SK-N-SH (cell line): ENCODE data around the gene CLDN7. TPM values are rescaled to one million over a fixed set of nuclear protein-coding genes. Genes with fewer than 3 reads are reported as not detected.
A peak's percentile ranks its signal among the peaks of the same experiment; 100 is the strongest.

Experiments
- CTCF ChIA-PET: fragments of 300-600, 350-600 bp; formaldehyde crosslinking; extraction: SDS; loops from one replicate; lab custom pipeline; 2021; lab: Yijun Ruan, JAX
- POLR2A ChIA-PET: fragments of 350-600 bp; sonication (Branson Sonifier 250); formaldehyde crosslinking; extraction: SDS; loops from one replicate; lab custom pipeline; 2020; ENCODE audit warnings: antibody characterized with exemption, inconsistent platforms; lab: Yijun Ruan, JAX
- DNase-seq: peaks from one replicate; pipeline ENCODE4 v3.0.0; 2012
- H2AFZ ChIP-seq: fragments of 200-600 bp; sonication (generic); 2 replicates; pipeline ENCODE4 v1.8.1; 2016; ENCODE audit warnings: antibody characterized with exemption, mild to moderate bottlenecking, low read depth
- H3F3A ChIP-seq: fragments of 200-600 bp; sonication (generic); replicated peaks from 2 replicates; pipeline ENCODE3; 2016; ENCODE audit warnings: antibody characterized with exemption, mild to moderate bottlenecking; ENCODE audit not compliant: insufficient read depth
- H3K27ac ChIP-seq, 2 experiments: fragments of 200-500 bp in 1 of 2; fragments of 200-600 bp in 1 of 2; sonication (Bioruptor generic) in 1 of 2; sonication (generic), shearing (Covaris generic) in 1 of 2; 2 replicates each; pipeline versions ENCODE4 v1.5.1 to v1.6.1; 2014 to 2016; ENCODE audit warnings: low read depth in 2 of 2, inconsistent platforms in 1 of 2, low read length in 1 of 2, mild to moderate bottlenecking in 1 of 2, mixed read lengths in 1 of 2
- H3K27me3 ChIP-seq: fragments of 200-600 bp; sonication (generic), shearing (Covaris generic); 2 replicates; pipeline ENCODE4 v1.6.1; 2016; ENCODE audit warnings: mixed run types; ENCODE audit not compliant: insufficient read depth
- H3K36me3 ChIP-seq, 2 experiments: fragments of 200-500 bp in 1 of 2; fragments of 200-600 bp in 1 of 2; sonication (Bioruptor generic) in 1 of 2; sonication (generic) in 1 of 2; replicated peaks in 1 of 2; 2 replicates each; pipeline versions ENCODE3 to v1.5.1; 2014 to 2016; ENCODE audit warnings: low read length in 1 of 2, mild to moderate bottlenecking in 1 of 2; ENCODE audit not compliant: insufficient read depth in 2 of 2, control insufficient read depth in 1 of 2
- H3K4me1 ChIP-seq, 2 experiments: fragments of 200-500 bp in 1 of 2; fragments of 200-600 bp in 1 of 2; sonication (Bioruptor generic) in 1 of 2; sonication (generic), shearing (Covaris generic) in 1 of 2; 2 replicates each; pipeline versions ENCODE4 v1.5.1 to v1.6.1; 2014 to 2016; ENCODE audit warnings: low read depth in 1 of 2, low read length in 1 of 2, mixed run types in 1 of 2; ENCODE audit not compliant: insufficient read depth in 2 of 2, control insufficient read depth in 1 of 2
- H3K4me2 ChIP-seq: fragments of 200-600 bp; sonication (generic), shearing (Covaris generic); 2 replicates; pipeline ENCODE4 v1.6.1; 2017; ENCODE audit warnings: mixed run types
- H3K4me3 ChIP-seq, 2 experiments: fragments of 200-500 bp in 1 of 2; fragments of 200-600 bp in 1 of 2; sonication (Bioruptor generic) in 1 of 2; sonication (generic), shearing (Covaris generic) in 1 of 2; 2 replicates each; pipeline versions ENCODE4 v1.5.1 to v1.8.1; 2014 to 2016; ENCODE audit warnings: low read depth in 2 of 2, inconsistent platforms in 1 of 2, low read length in 1 of 2, mild to moderate bottlenecking in 1 of 2, mixed read lengths in 1 of 2, moderate library complexity in 1 of 2
- H3K79me2 ChIP-seq: fragments of 200-600 bp; sonication (generic); 2 replicates; pipeline ENCODE4 v1.8.1; 2017; ENCODE audit warnings: mild to moderate bottlenecking; ENCODE audit not compliant: insufficient read depth
- H3K9ac ChIP-seq: fragments of 200-600 bp; sonication (generic); 2 replicates; pipeline ENCODE4 v1.6.1; 2017; ENCODE audit warnings: mixed run types
- H3K9me2 ChIP-seq: fragments of 200-600 bp; sonication (generic); 2 replicates; pipeline ENCODE4 v1.6.1; 2017; ENCODE audit warnings: mixed run types
- H3K9me3 ChIP-seq: fragments of 200-600 bp; sonication (generic); 2 replicates; pipeline ENCODE4 v1.6.1; 2017; ENCODE audit warnings: mixed run types, mild to moderate bottlenecking, moderate library complexity
- H4K20me1 ChIP-seq: fragments of 200-600 bp; sonication (generic); 2 replicates; pipeline ENCODE4 v1.6.1; 2017; ENCODE audit warnings: mild to moderate bottlenecking, mixed run types; ENCODE audit not compliant: insufficient read depth
- EP300 ChIP-seq, 2 experiments: IDR thresholded peaks; 2 replicates each; pipeline versions ENCODE4 v1.4.0 to v1.6.1; 2012; ENCODE audit warnings: borderline replicate concordance in 1 of 2, low read depth in 1 of 2, low read length in 1 of 2
- FOSL2 ChIP-seq: IDR thresholded peaks from 2 replicates; pipeline ENCODE4 v1.4.0; 2012; ENCODE audit warnings: low read depth, mild to moderate bottlenecking, moderate library complexity, borderline replicate concordance
- GATA2 ChIP-seq: sonication (generic); formaldehyde crosslinking; IDR thresholded peaks from 2 replicates; pipeline ENCODE4 v1.5.0; 2020; ENCODE audit warnings: mild to moderate bottlenecking, missing genetic modification reagents
- YY1 ChIP-seq: IDR thresholded peaks from 2 replicates; pipeline ENCODE4 v1.4.0; 2012; ENCODE audit warnings: low read depth, mild to moderate bottlenecking
- WGBS: methylation state at CpG from one replicate; pipeline ENCODE4 v1.1.6; 2017; ENCODE audit warnings: low lambda C conversion rate; 5-methylcytosine and 5-hydroxymethylcytosine counted together
- polyA plus RNA-seq, 3 experiments: library from polyadenylated mRNA; depleted of rRNA; stranded (reverse); fragments of >200 nt; gene quantifications; 2 replicates each; pipeline ENCODE4 v1.2.3, GENCODE V29; 2012
- TF ChIP-seq, protein P1 (sequence below): IDR thresholded peaks from 2 replicates; pipeline ENCODE4 v1.4.0; 2012; ENCODE audit warnings: low read depth
- TF ChIP-seq, protein P2 (sequence below): IDR thresholded peaks from 2 replicates; pipeline ENCODE4 v1.4.0; 2012; ENCODE audit warnings: low read depth, borderline replicate concordance
- TF ChIP-seq, protein P3 (sequence below): fragments of 150-350 bp; IDR thresholded peaks from 2 replicates; pipeline ENCODE4 v1.6.1; 2017; ENCODE audit warnings: antibody characterized with exemption, low read length, low read depth, borderline replicate concordance
- TF ChIP-seq, protein P4 (sequence below): IDR thresholded peaks from 2 replicates; pipeline ENCODE4 v1.6.1; 2012; ENCODE audit warnings: mild to moderate bottlenecking, low read depth, low read length, moderate library complexity

The CLDN7 gene
- polyA plus RNA-seq, 1 of the 3 experiments (the other 2 are of a cell fraction) = 5.0 TPM

DNA sequence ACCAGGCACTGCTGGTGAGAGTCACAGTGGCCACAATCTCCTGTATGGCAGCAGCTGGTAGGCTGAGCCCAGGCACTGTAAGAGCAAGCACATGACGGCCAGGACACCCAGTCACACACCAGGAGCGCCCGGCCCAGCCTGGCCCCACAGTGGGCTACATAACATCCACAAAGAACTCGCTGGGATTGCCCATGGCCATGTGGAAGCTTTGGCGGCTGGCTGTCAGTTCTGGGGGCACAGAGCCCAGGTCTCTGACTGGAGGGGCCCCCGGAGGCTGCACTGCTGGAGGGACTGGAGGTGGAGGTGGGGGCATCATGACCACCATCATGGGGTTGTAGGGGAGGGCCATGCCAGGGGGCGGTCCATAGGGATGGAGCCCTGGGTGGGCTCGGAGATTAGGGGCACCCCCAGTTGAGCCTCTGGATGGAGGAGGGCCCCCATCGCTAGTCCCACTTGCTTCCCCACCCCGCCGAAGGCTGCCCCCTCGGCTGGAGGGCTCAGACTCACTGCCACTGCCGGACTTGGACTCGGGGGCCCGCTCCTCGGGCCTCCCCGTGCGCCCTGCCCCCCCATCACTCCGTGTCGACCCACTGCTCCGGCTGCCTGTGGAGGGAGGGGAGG is 36.5 kb downstream of the CLDN7 start:
- H3K9ac ChIP-seq = no peak overlapping the region
- no peak overlapping the region for H2AFZ ChIP-seq
- peaks cover 26% of the 10 kb centered on the region for H3K79me2 ChIP-seq
- no peak overlapping the region for H3K4me3 ChIP-seq
- no peaks in the 10 kb centered on the region for H3K9me2 ChIP-seq
- no peak overlapping the region for H3K4me2 ChIP-seq
- H3K36me3 ChIP-seq = peaks cover 48 to 84% of the 10 kb centered on the region in 2 experiments
- H3K27me3 ChIP-seq = no peaks in the 10 kb centered on the region
- no peak for DNase-seq
- 86% methylated on average over 8 of the region's 21 CpGs for WGBS
- peaks cover 25% of the 10 kb centered on the region for H3F3A ChIP-seq
- TF ChIP-seq FOSL2 = no peak
- TF ChIP-seq YY1 = no peak
- no peak for TF ChIP-seq EP300 (IDR thresholded peaks at IDR 0.05; ENCODE audit: borderline replicate concordance in 1 of 2, low read depth in 1 of 2, low read length in 1 of 2)
- TF ChIP-seq, protein P1, sequence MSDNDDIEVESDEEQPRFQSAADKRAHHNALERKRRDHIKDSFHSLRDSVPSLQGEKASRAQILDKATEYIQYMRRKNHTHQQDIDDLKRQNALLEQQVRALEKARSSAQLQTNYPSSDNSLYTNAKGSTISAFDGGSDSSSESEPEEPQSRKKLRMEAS = no peak
- no peak for TF ChIP-seq GATA2
- TF ChIP-seq, protein P2, sequence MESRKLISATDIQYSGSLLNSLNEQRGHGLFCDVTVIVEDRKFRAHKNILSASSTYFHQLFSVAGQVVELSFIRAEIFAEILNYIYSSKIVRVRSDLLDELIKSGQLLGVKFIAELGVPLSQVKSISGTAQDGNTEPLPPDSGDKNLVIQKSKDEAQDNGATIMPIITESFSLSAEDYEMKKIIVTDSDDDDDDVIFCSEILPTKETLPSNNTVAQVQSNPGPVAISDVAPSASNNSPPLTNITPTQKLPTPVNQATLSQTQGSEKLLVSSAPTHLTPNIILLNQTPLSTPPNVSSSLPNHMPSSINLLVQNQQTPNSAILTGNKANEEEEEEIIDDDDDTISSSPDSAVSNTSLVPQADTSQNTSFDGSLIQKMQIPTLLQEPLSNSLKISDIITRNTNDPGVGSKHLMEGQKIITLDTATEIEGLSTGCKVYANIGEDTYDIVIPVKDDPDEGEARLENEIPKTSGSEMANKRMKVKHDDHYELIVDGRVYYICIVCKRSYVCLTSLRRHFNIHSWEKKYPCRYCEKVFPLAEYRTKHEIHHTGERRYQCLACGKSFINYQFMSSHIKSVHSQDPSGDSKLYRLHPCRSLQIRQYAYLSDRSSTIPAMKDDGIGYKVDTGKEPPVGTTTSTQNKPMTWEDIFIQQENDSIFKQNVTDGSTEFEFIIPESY = no peak
- TF ChIP-seq, protein P3, sequence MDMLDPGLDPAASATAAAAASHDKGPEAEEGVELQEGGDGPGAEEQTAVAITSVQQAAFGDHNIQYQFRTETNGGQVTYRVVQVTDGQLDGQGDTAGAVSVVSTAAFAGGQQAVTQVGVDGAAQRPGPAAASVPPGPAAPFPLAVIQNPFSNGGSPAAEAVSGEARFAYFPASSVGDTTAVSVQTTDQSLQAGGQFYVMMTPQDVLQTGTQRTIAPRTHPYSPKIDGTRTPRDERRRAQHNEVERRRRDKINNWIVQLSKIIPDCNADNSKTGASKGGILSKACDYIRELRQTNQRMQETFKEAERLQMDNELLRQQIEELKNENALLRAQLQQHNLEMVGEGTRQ = no peak
- TF ChIP-seq, protein P4, sequence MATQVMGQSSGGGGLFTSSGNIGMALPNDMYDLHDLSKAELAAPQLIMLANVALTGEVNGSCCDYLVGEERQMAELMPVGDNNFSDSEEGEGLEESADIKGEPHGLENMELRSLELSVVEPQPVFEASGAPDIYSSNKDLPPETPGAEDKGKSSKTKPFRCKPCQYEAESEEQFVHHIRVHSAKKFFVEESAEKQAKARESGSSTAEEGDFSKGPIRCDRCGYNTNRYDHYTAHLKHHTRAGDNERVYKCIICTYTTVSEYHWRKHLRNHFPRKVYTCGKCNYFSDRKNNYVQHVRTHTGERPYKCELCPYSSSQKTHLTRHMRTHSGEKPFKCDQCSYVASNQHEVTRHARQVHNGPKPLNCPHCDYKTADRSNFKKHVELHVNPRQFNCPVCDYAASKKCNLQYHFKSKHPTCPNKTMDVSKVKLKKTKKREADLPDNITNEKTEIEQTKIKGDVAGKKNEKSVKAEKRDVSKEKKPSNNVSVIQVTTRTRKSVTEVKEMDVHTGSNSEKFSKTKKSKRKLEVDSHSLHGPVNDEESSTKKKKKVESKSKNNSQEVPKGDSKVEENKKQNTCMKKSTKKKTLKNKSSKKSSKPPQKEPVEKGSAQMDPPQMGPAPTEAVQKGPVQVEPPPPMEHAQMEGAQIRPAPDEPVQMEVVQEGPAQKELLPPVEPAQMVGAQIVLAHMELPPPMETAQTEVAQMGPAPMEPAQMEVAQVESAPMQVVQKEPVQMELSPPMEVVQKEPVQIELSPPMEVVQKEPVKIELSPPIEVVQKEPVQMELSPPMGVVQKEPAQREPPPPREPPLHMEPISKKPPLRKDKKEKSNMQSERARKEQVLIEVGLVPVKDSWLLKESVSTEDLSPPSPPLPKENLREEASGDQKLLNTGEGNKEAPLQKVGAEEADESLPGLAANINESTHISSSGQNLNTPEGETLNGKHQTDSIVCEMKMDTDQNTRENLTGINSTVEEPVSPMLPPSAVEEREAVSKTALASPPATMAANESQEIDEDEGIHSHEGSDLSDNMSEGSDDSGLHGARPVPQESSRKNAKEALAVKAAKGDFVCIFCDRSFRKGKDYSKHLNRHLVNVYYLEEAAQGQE = no peak
- TF ChIP-seq, all 33 proteins: peak for 0
- peak overlapping the region in 1 of 2 experiments; percentile 17; a peak in 1 of 4 replicates for H3K27ac ChIP-seq
- H4K20me1 ChIP-seq = peaks cover 13% of the 10 kb centered on the region
- H3K4me1 ChIP-seq = peaks cover 0 to 13% of the 10 kb centered on the region in 2 experiments; a peak in 2 of 4 replicates
- CTCF ChIA-PET = interaction anchor here (0.6 to 2.3 kb wide), 2 partner anchors 71 to 96 kb away, joined by 3 to 8 read pairs; no protein-coding TSS in a partner anchor
- H3K9me3 ChIP-seq = no peaks in the 10 kb centered on the region
- POLR2A ChIA-PET = interaction anchor here (1.0 to 1.4 kb wide), 2 partner anchors 8 to 180 kb away, joined by 3 read pairs; partner anchors contain the start of gene DVL2
